Osteoblast (primary cell): ENCODE results near the gene CD47. TPM values are rescaled to one million over a fixed set of nuclear protein-coding genes. Genes with fewer than 3 reads are reported as not detected.

ENCODE experiments used
- DNase-seq: peaks from one replicate; pipeline ENCODE4 v3.0.0; 2011; ENCODE audit warnings: low spot score, mixed read lengths; ENCODE audit not compliant: insufficient read length; ENCODE audit errors: missing footprints
- H2AFZ ChIP-seq: 2 replicates; pipeline ENCODE4 v1.6.0; 2011; ENCODE audit warnings: mild to moderate bottlenecking, low read length
- H3K27ac ChIP-seq: 2 replicates; pipeline ENCODE4 v1.5.1; 2011; ENCODE audit warnings: mild to moderate bottlenecking, low read depth, low read length, moderate library complexity
- H3K27me3 ChIP-seq: 2 replicates; pipeline ENCODE4 v1.6.0; 2012; ENCODE audit warnings: mild to moderate bottlenecking, control low read depth, inconsistent platforms, low read length, moderate library complexity; ENCODE audit not compliant: insufficient read depth
- H3K36me3 ChIP-seq: 2 replicates; pipeline ENCODE4 v1.5.1; 2011; ENCODE audit warnings: mild to moderate bottlenecking, low read length, control low read depth, moderate library complexity; ENCODE audit not compliant: insufficient read depth
- H3K4me1 ChIP-seq: 2 replicates; pipeline ENCODE4 v1.5.1; 2011; ENCODE audit warnings: mild to moderate bottlenecking, low read length, control low read depth, moderate library complexity; ENCODE audit not compliant: insufficient read depth
- H3K4me2 ChIP-seq: 2 replicates; pipeline ENCODE4 v1.6.0; 2011; ENCODE audit warnings: mild to moderate bottlenecking, low read length; ENCODE audit not compliant: insufficient read depth
- H3K4me3 ChIP-seq: fragments of 200-600 bp; sonication (generic); 3 replicates; pipeline ENCODE4 v1.5.1; 2012; ENCODE audit warnings: mild to moderate bottlenecking, low read length, inconsistent platforms; ENCODE audit not compliant: insufficient read depth
- H3K79me2 ChIP-seq: 2 replicates; pipeline ENCODE4 v1.6.0; 2012; ENCODE audit warnings: mild to moderate bottlenecking, low read length, control low read depth, inconsistent platforms; ENCODE audit not compliant: insufficient read depth
- H3K9me3 ChIP-seq: 2 replicates; pipeline ENCODE4 v1.5.1; 2011; ENCODE audit warnings: low read depth, low read length, control low read depth
- H4K20me1 ChIP-seq: 2 replicates; pipeline ENCODE4 v1.6.0; 2012; ENCODE audit warnings: mild to moderate bottlenecking, low read length, control low read depth; ENCODE audit not compliant: insufficient read depth
- total RNA-seq: library from RNA; depleted of rRNA; stranded (reverse); fragments of >200 nt; gene quantifications from 2 replicates; pipeline ENCODE4 v1.2.3, GENCODE V29; 2012
- TF ChIP-seq, protein P1 (sequence below): IDR thresholded peaks from 2 replicates; pipeline ENCODE4 v1.5.1; 2011; ENCODE audit warnings: mild to moderate bottlenecking, low read depth, low read length, moderate library complexity; ENCODE audit errors: extremely low read depth

Gene CD47
- total RNA-seq, 1 donor, result 72.7 TPM

DNA sequence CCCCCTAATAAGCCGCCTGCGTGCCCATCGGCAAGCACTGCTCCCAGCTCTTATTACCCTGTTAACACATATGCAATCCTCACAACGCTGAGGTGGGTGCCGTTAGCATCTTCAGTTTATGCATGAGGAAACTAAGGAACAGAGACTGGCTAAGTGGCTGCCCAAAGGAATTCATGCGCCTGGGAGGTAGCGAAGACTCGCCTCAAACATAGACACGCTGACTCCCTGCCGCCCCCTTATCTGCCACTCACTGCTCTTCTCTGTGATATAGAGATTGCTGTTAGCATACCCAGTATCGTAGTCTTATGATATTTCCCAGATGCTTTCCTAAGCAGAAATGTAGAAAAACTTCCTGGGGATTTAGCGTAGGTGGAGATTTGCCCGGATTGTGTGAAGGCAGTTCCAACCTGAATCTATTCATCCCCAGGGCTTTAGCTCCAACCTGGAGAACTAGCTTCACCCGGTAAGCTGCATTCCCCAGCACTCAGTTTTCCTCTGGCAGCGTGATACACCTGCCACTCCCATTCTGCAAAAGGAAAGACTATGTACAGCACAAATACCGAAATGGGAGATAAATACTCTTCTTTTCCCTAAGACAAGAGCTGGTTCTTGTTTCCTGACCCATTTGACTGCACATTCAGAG lies 23.7 kb upstream of the CD47 start:
- DNase-seq, result no peak
- TF ChIP-seq, protein P1, sequence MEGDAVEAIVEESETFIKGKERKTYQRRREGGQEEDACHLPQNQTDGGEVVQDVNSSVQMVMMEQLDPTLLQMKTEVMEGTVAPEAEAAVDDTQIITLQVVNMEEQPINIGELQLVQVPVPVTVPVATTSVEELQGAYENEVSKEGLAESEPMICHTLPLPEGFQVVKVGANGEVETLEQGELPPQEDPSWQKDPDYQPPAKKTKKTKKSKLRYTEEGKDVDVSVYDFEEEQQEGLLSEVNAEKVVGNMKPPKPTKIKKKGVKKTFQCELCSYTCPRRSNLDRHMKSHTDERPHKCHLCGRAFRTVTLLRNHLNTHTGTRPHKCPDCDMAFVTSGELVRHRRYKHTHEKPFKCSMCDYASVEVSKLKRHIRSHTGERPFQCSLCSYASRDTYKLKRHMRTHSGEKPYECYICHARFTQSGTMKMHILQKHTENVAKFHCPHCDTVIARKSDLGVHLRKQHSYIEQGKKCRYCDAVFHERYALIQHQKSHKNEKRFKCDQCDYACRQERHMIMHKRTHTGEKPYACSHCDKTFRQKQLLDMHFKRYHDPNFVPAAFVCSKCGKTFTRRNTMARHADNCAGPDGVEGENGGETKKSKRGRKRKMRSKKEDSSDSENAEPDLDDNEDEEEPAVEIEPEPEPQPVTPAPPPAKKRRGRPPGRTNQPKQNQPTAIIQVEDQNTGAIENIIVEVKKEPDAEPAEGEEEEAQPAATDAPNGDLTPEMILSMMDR, result no peak
- Histone ChIP-seq H3K27me3 (peaks cover 13% of the 10 kb centered on the region), H3K27ac (no peak overlapping the region), H3K36me3 (no peaks in the 10 kb centered on the region), H3K9me3 (no peaks in the 10 kb centered on the region), H4K20me1 (no peaks in the 10 kb centered on the region), H2AFZ (no peak overlapping the region), H3K4me1 (no peaks in the 10 kb centered on the region), H3K4me2 (no peak overlapping the region), H3K79me2 (no peaks in the 10 kb centered on the region), H3K4me3 (no peak overlapping the region)

DNA sequence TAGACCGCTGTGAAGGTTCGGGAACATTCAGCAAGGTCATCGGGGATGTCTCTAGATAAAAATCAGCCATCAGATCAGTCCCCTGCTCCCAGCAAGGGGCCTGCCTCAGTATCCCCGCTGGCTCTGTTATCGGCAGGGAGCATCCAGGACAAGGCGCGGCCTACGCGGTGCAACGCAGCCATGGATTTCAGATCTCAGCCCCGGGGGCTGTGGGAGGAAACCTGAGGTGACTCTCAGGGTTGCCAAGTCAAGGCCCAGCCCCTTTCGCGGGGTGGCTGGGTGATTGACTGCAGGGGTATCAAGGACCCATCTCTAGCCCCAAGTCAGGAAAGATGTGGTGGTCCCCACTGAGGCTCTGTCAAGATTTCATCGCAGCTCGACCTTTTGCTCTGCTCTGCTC lies 23.1 kb upstream of the CD47 start:
- Histone ChIP-seq H3K27me3 (peaks cover 13% of the 10 kb centered on the region), H3K4me2 (no peak overlapping the region), H3K9me3 (no peaks in the 10 kb centered on the region), H3K4me1 (no peaks in the 10 kb centered on the region), H3K79me2 (no peaks in the 10 kb centered on the region), H3K27ac (no peak overlapping the region), H3K4me3 (no peak overlapping the region), H4K20me1 (no peaks in the 10 kb centered on the region), H2AFZ (no peak overlapping the region), H3K36me3 (no peaks in the 10 kb centered on the region)
- no peak for DNase-seq
- TF ChIP-seq, protein P1, result no peak

DNA sequence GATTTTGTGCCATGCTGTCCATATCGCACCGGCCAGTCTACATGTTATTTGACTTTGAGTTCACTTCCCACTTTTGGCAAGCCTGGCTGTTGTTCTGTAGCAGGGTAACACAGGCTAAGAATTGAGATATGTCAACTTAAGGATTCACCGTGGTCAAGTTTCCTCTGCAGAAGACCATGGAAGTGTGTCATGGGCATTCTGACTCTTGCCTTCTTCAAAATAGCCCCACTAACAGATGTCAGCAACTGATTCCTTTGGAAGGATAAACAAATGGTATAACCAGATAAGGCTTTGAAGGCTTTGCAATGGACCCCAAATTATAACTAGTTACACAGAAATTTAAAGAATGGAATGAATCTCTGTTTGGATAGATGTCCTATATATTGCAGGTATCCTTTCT lies 20.1 kb upstream of the CD47 start:
- TF ChIP-seq, protein P1, result no peak
- no peak overlapping the region for H3K4me3 ChIP-seq

DNA sequence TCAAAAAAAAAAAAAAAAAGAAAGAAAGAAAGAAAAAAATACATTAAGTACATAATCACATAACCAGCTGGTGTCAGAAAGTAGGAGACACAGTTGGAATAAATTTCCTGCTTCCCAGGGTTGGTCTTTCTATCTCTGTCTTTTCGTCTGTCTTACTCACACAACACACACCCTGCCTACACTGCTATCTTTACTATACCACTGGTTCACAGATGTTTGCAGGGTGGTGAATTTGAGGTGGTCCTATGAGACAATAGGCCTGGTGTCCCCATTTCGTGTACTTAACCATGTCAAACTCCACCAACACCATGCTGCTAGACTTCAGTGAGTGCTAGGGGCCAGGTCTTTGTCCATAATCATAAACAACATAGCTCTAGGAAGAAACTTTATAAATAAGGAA lies 17.6 kb upstream of the CD47 start:
- Histone ChIP-seq H3K27ac (no peak overlapping the region), H3K4me2 (no peak overlapping the region), H3K79me2 (no peaks in the 10 kb centered on the region), H2AFZ (no peak overlapping the region), H3K36me3 (no peaks in the 10 kb centered on the region), H4K20me1 (no peaks in the 10 kb centered on the region), H3K9me3 (no peaks in the 10 kb centered on the region), H3K27me3 (peaks cover 10% of the 10 kb centered on the region), H3K4me1 (peaks cover 9% of the 10 kb centered on the region), H3K4me3 (no peak overlapping the region)
- no peak for DNase-seq
- TF ChIP-seq, protein P1, result no peak

More for the DNA sequence above, 20.1 kb upstream of the CD47 start:
- Histone ChIP-seq H4K20me1 (no peaks in the 10 kb centered on the region), H2AFZ (no peak overlapping the region), H3K36me3 (no peaks in the 10 kb centered on the region), H3K9me3 (no peaks in the 10 kb centered on the region), H3K4me1 (peaks cover 2% of the 10 kb centered on the region), H3K27ac (no peak overlapping the region), H3K4me2 (no peak overlapping the region), H3K27me3 (peaks cover 13% of the 10 kb centered on the region), H3K79me2 (no peaks in the 10 kb centered on the region)
- DNase-seq, result no peak
